ENCODE measurements around the gene SEMA4B.

The SEMA4B gene

DNA sequence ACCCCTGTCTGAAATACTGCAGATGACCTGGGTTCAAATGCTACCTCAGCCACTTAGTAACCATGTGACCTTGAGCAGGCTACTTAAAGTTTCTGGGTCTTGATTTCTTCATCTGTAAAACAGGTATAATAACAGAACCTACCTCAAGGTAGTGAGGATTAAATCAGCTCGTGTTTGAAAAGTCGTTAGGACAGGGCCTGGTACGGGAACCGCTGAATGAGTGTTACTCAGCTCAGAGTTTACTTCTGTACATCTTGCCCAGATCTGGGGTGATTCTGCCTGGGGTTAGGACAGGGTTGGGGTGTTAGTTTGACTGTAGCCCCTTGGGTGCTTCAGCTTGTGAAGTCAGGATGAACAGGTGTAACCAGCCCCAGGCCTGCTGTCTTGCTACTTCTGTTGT, 1.8 kb downstream of the SEMA4B start:
- Histone ChIP-seq H3K27me3 (ENCODE audit: low read depth, low read length) (peaks cover 5% of the 10 kb centered on the region; the same call in 1 of the 2 replicates), H3K4me2 (ENCODE audit: low read length) (no peak overlapping the region), H3K4me3 (ENCODE audit: low read length) (no peak overlapping the region), H3K27ac (ENCODE audit: low read length) (no peak overlapping the region), H3K79me2 (ENCODE audit: low read length) (no peaks in the 10 kb centered on the region), H3K9me3 (ENCODE audit: insufficient read depth, low read length) (no peaks in the 10 kb centered on the region), H3K4me1 (ENCODE audit: low read length) (peaks cover 10% of the 10 kb centered on the region), H2AFZ (ENCODE audit: low read depth, low read length) (no peak overlapping the region), H3K36me3 (replicated peaks; ENCODE audit: low read depth, low read length) (no peaks in the 10 kb centered on the region), H4K20me1 (ENCODE audit: insufficient read depth, low read length) (no peaks in the 10 kb centered on the region), H3K9ac (ENCODE audit: low read length) (no peak overlapping the region)
- TF ChIP-seq, protein P1, sequence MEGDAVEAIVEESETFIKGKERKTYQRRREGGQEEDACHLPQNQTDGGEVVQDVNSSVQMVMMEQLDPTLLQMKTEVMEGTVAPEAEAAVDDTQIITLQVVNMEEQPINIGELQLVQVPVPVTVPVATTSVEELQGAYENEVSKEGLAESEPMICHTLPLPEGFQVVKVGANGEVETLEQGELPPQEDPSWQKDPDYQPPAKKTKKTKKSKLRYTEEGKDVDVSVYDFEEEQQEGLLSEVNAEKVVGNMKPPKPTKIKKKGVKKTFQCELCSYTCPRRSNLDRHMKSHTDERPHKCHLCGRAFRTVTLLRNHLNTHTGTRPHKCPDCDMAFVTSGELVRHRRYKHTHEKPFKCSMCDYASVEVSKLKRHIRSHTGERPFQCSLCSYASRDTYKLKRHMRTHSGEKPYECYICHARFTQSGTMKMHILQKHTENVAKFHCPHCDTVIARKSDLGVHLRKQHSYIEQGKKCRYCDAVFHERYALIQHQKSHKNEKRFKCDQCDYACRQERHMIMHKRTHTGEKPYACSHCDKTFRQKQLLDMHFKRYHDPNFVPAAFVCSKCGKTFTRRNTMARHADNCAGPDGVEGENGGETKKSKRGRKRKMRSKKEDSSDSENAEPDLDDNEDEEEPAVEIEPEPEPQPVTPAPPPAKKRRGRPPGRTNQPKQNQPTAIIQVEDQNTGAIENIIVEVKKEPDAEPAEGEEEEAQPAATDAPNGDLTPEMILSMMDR (IDR thresholded peaks at IDR 0.05; ENCODE audit: low read depth, low read length), result no peak

DNA sequence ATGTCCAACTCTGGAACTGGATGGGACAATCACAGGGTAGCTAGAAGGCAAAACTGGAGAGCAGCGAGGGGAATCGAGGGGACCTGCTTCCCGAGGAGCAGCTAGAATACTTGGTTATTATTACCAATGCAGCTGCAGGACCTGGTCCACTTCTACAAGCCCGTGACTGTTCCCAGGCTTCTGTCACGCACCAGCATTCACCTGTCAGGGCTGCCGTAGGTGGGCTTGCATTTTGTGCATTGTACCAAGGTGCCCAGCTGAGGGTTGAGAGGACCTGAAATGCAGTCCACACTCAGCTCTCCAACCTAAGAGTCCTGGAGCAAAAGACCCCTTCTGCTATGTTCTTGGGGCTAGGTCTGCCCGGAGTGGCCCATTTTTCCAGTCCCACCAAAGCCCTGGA, 2.3 kb downstream of the SEMA4B start:
- H3K36me3 ChIP-seq (replicated peaks; ENCODE audit: low read depth, low read length), result no peaks in the 10 kb centered on the region
- H4K20me1 ChIP-seq (ENCODE audit: insufficient read depth, low read length), result no peaks in the 10 kb centered on the region
- H3K4me3 ChIP-seq (ENCODE audit: low read length), result no peak overlapping the region
- TF ChIP-seq, protein P1 (IDR thresholded peaks at IDR 0.05; ENCODE audit: low read depth, low read length), result no peak
- no peak for TF ChIP-seq EZH2phosphoT487 (IDR thresholded peaks at IDR 0.05; ENCODE audit: low read depth)
- H3K4me1 ChIP-seq (ENCODE audit: low read length), result peaks cover 10% of the 10 kb centered on the region
- no peak overlapping the region for H3K4me2 ChIP-seq (ENCODE audit: low read length)
- H3K9ac ChIP-seq (ENCODE audit: low read length), result no peak overlapping the region
- no peaks in the 10 kb centered on the region for H3K79me2 ChIP-seq (ENCODE audit: low read length)
- H3K27ac ChIP-seq (ENCODE audit: low read length), result no peak overlapping the region
- H3K9me3 ChIP-seq (ENCODE audit: insufficient read depth, low read length), result no peaks in the 10 kb centered on the region
- peaks cover 5% of the 10 kb centered on the region; the same call in 1 of the 2 replicates for H3K27me3 ChIP-seq (ENCODE audit: low read depth, low read length)
- no peak overlapping the region for H2AFZ ChIP-seq (ENCODE audit: low read depth, low read length)

- no peak overlapping the region for H2AFZ ChIP-seq (ENCODE audit: low read depth, low read length)
- H4K20me1 ChIP-seq (ENCODE audit: insufficient read depth, low read length), result no peaks in the 10 kb centered on the region
- peaks cover 5% of the 10 kb centered on the region; the same call in 1 of the 2 replicates for H3K27me3 ChIP-seq (ENCODE audit: low read depth, low read length)
- no peaks in the 10 kb centered on the region for H3K36me3 ChIP-seq (replicated peaks; ENCODE audit: low read depth, low read length)
- no peak overlapping the region for H3K4me2 ChIP-seq (ENCODE audit: low read length)
- no peaks in the 10 kb centered on the region for H3K79me2 ChIP-seq (ENCODE audit: low read length)
- H3K27ac ChIP-seq (ENCODE audit: low read length), result no peak overlapping the region
- H3K4me3 ChIP-seq (ENCODE audit: low read length), result no peak overlapping the region
- H3K9me3 ChIP-seq (ENCODE audit: insufficient read depth, low read length), result no peaks in the 10 kb centered on the region
- H3K4me1 ChIP-seq (ENCODE audit: low read length), result peaks cover 10% of the 10 kb centered on the region
- TF ChIP-seq, protein P1 (IDR thresholded peaks at IDR 0.05; ENCODE audit: low read depth, low read length), result no peak
- no peak for TF ChIP-seq EZH2phosphoT487 (IDR thresholded peaks at IDR 0.05; ENCODE audit: low read depth)
- H3K9ac ChIP-seq (ENCODE audit: low read length), result no peak overlapping the region
Observed at GRCh38 chr15:90203922-90204321, 2.8 kb downstream of the SEMA4B start.

DNA sequence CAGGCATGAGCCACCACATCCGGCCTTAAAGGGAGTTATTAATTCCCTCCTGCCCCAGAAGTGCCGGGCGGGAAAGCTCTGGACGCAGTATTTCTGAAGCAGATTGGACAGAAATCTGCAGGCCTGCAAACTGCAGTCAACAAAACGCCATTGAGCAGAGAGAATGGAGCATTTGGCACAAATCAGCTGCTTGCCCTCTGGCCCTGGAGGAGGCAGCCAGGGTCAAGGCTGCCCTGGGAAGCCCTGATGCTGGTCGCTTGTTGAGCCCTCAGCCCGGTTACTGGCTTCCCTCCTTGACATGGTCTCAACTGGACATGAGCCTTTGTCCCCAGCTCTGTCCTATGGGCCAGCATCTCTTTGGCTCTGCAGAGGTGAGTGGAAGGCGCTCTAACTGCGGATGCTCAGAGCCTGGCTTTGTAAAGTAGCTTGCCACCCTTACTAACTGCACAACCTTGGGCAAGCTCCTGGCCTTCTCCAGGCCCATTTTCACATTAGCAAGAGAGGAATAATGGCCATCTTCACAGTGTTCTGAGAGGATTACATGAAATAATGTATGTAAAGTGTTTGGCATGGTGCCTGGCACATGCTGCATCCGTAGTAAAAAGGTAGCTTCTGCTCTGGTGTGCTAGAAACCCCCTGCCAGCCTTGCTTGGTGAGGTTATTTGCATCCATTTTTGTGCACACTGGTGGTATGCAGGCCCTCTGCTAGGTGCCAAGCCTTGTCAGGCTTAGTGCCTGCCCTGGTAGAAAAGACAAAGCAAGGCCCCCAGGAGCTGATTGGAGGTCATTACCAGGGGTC, 4.1 kb downstream of the SEMA4B start:
- Histone ChIP-seq H3K9ac (ENCODE audit: low read length) (no peak overlapping the region), H3K79me2 (ENCODE audit: low read length) (no peaks in the 10 kb centered on the region), H3K4me2 (ENCODE audit: low read length) (no peak overlapping the region), H3K27me3 (ENCODE audit: low read depth, low read length) (peaks cover 5% of the 10 kb centered on the region; the same call in 1 of the 2 replicates), H2AFZ (ENCODE audit: low read depth, low read length) (no peak overlapping the region), H3K9me3 (ENCODE audit: insufficient read depth, low read length) (no peaks in the 10 kb centered on the region), H3K4me1 (ENCODE audit: low read length) (peaks cover 17% of the 10 kb centered on the region), H3K36me3 (replicated peaks; ENCODE audit: low read depth, low read length) (no peaks in the 10 kb centered on the region), H4K20me1 (ENCODE audit: insufficient read depth, low read length) (no peaks in the 10 kb centered on the region), H3K27ac (ENCODE audit: low read length) (no peak overlapping the region), H3K4me3 (ENCODE audit: low read length) (no peak overlapping the region)
- TF ChIP-seq EZH2phosphoT487 (IDR thresholded peaks at IDR 0.05; ENCODE audit: low read depth), result no peak
- TF ChIP-seq, protein P1 (IDR thresholded peaks at IDR 0.05; ENCODE audit: low read depth, low read length), result no peak

Measured in OCI-LY3 (cell line).